K562 (cell line): ENCODE data around the gene RPL26. TPM values are rescaled to one million over a fixed set of nuclear protein-coding genes. Genes with fewer than 3 reads are reported as not detected.
A peak's percentile ranks its signal among the peaks of the same experiment; 100 is the strongest.

Experiments used
- BHLHE40 ChIP-seq: IDR thresholded peaks from 2 replicates; pipeline ENCODE4 v1.6.1; 2011; ENCODE audit warnings: low read length, improper control_type of control experiment
- HDAC8 ChIP-seq: fragments of 450-650 bp; IDR thresholded peaks from 2 replicates; pipeline ENCODE4 v1.6.1; 2016; ENCODE audit warnings: mild to moderate bottlenecking, missing genetic modification characterization, moderate library complexity, missing compliant biosample characterization
- SPI1 ChIP-seq: IDR thresholded peaks from 2 replicates; pipeline ENCODE4 v1.6.1; 2011; ENCODE audit warnings: low read depth, low read length, control low read depth, borderline replicate concordance
- STAT6 ChIP-seq: sonication (generic); formaldehyde crosslinking; IDR thresholded peaks from 2 replicates; pipeline ENCODE4 v1.8.1; 2023; ENCODE audit warnings: mild to moderate bottlenecking, missing genetic modification reagents
- TRIM28 ChIP-seq: fragments of 450-650 bp; IDR thresholded peaks from 2 replicates; pipeline ENCODE4 v1.6.1; 2017
- ZNF217 ChIP-seq: sonication (generic); formaldehyde crosslinking; IDR thresholded peaks from 2 replicates; pipeline ENCODE4 v1.8.0; 2022; ENCODE audit warnings: mild to moderate bottlenecking, missing genetic modification reagents
- ZNF592 ChIP-seq: fragments of 450-650 bp; IDR thresholded peaks from 2 replicates; pipeline ENCODE4 v1.6.1; 2017; ENCODE audit warnings: antibody characterized with exemption, mild to moderate bottlenecking
- polyA plus RNA-seq, 8 experiments: library from polyadenylated mRNA; depleted of rRNA in 4 of 8; stranded (reverse) in 5 of 8; unstranded in 3 of 8; fragments of >200 nt; fragmentation: Nextera tagmentation in 2 of 8; fragmentation: Illumina TruSeq in 1 of 8; extraction: Ambion mirVana in 2 of 8; extraction: Trizol in 1 of 8; gene quantifications; 2 replicates each; pipeline versions ENCODE4 v1.2.1 to v1.2.3, GENCODE V29; 2011 to 2014; ENCODE audit warnings: inconsistent platforms in 1 of 8, missing spikeins in 1 of 8
- total RNA-seq, 7 experiments: library from RNA; depleted of rRNA in 6 of 7; stranded (reverse); fragments of >200 nt in 6 of 7; fragmentation: Illumina TruSeq in 2 of 7; extraction: Trizol in 2 of 7; gene quantifications; 2 replicates each; pipeline versions ENCODE4 v1.2.1 to v1.2.3, GENCODE V29; 2011 to 2021; ENCODE audit warnings: low replicate concordance in 1 of 7

The RPL26 gene
- total and polyA plus RNA-seq, 9 of the 15 experiments (the other 6 are each of a cell fraction or from before 2014, with no cell fraction given) = 1,474 to 4,074 (median 2,904) TPM

GRCh38 chr17:8337802-8338752 is 44.9 kb downstream of the RPL26 start (continued):
- no peak for TF ChIP-seq HDAC8
- TF ChIP-seq SPI1 = peak; percentile 76; the same call in 1 of the 2 replicates
- TF ChIP-seq ZNF217 (CRISPR knock-in tag) = no peak
- no peak for TF ChIP-seq STAT6 (CRISPR knock-in tag)
- TF ChIP-seq TRIM28 = no peak
- TF ChIP-seq BHLHE40 = 0 out of 2 replicates have a peak, but pooled peaks have one; percentile 19
- TF ChIP-seq ZNF592 = no peak
